ENCODE measurements around the gene UBE2E1. TPM values are rescaled to one million over a fixed set of nuclear protein-coding genes. Genes with fewer than 3 reads are reported as not detected.

The UBE2E1 gene
- total RNA-seq, 1 donor from 2014 or later: 124 TPM

- Histone ChIP-seq H3K9me3 (no peaks in the 10 kb centered on the region), H3K27ac (no peak overlapping the region), H3K27me3 (no peaks in the 10 kb centered on the region), H3K36me3 (peaks cover 0 to 5% of the 10 kb centered on the region in 2 donors), H3K4me3 (no peak overlapping the region), H3K4me1 (no peaks in the 10 kb centered on the region)
- TF ChIP-seq CTCF (IDR thresholded peaks at IDR 0.05) (no peak), POLR2AphosphoS5 (IDR thresholded peaks at IDR 0.05; ENCODE audit: insufficient read depth in 1 of 2, low read depth in 1 of 2) (no peak), POLR2A (IDR thresholded peaks at IDR 0.05) (no peak)
- DNase-seq (ENCODE audit: extremely low spot score in 2 of 2): no peak
- intact Hi-C loops (cut with DNase I): loop anchor here (2.0 kb wide), 1 partner anchor 16 kb away; no protein-coding TSS in a partner anchor
Observed at GRCh38 chr3:23926736-23927135, 121.0 kb downstream of the UBE2E1 start.

GRCh38 chr3:23928524-23928923 is 122.8 kb downstream of the UBE2E1 start:
- H3K9me3 ChIP-seq: no peaks in the 10 kb centered on the region
- H3K27ac ChIP-seq: no peak overlapping the region
- no peak overlapping the region for H3K4me3 ChIP-seq
- H3K4me1 ChIP-seq: no peaks in the 10 kb centered on the region
- TF ChIP-seq CTCF (IDR thresholded peaks at IDR 0.05) (no peak), POLR2AphosphoS5 (IDR thresholded peaks at IDR 0.05; ENCODE audit: insufficient read depth in 1 of 2, low read depth in 1 of 2) (no peak)
- DNase-seq (ENCODE audit: extremely low spot score in 2 of 2): no peak
- intact Hi-C loops (cut with DNase I): no loop called here
- no peaks in the 10 kb centered on the region for H3K27me3 ChIP-seq
- H3K36me3 ChIP-seq: no peaks in the 10 kb centered on the region

GRCh38 chr3:23931597-23931996 is 125.8 kb downstream of the UBE2E1 start:
- Histone ChIP-seq H3K4me3 (no peak overlapping the region), H3K27ac (no peak overlapping the region), H3K4me1 (no peaks in the 10 kb centered on the region), H3K27me3 (no peaks in the 10 kb centered on the region), H3K36me3 (no peaks in the 10 kb centered on the region), H3K9me3 (no peaks in the 10 kb centered on the region)
- no peak for DNase-seq (ENCODE audit: extremely low spot score in 2 of 2)
- TF ChIP-seq POLR2AphosphoS5 (IDR thresholded peaks at IDR 0.05; ENCODE audit: insufficient read depth in 1 of 2, low read depth in 1 of 2) (no peak), CTCF (IDR thresholded peaks at IDR 0.05) (no peak), POLR2A (IDR thresholded peaks at IDR 0.05) (no peak)
- intact Hi-C loops (cut with DNase I): no loop called here

- DNase-seq (ENCODE audit: extremely low spot score in 2 of 2): no peak
- Histone ChIP-seq H3K27ac (no peak overlapping the region), H3K9me3 (no peaks in the 10 kb centered on the region), H3K36me3 (no peaks in the 10 kb centered on the region), H3K27me3 (no peaks in the 10 kb centered on the region), H3K4me1 (no peaks in the 10 kb centered on the region), H3K4me3 (no peak overlapping the region)
- TF ChIP-seq POLR2A (IDR thresholded peaks at IDR 0.05) (no peak), POLR2AphosphoS5 (IDR thresholded peaks at IDR 0.05; ENCODE audit: insufficient read depth in 1 of 2, low read depth in 1 of 2) (no peak), CTCF (IDR thresholded peaks at IDR 0.05) (no peak)
- intact Hi-C loops (cut with DNase I): no loop called here
Observed at GRCh38 chr3:23932571-23932970, 126.8 kb downstream of the UBE2E1 start.

- intact Hi-C loops (cut with DNase I): no loop called here
- H3K36me3 ChIP-seq: no peaks in the 10 kb centered on the region
- DNase-seq (ENCODE audit: extremely low spot score in 2 of 2): no peak
- H3K27me3 ChIP-seq: no peaks in the 10 kb centered on the region
- H3K9me3 ChIP-seq: no peaks in the 10 kb centered on the region
- H3K4me1 ChIP-seq: no peaks in the 10 kb centered on the region
- no peak overlapping the region for H3K27ac ChIP-seq
- TF ChIP-seq POLR2A (IDR thresholded peaks at IDR 0.05): no peak
- no peak for TF ChIP-seq CTCF (IDR thresholded peaks at IDR 0.05)
- TF ChIP-seq POLR2AphosphoS5 (IDR thresholded peaks at IDR 0.05; ENCODE audit: insufficient read depth in 1 of 2, low read depth in 1 of 2): no peak
- no peak overlapping the region for H3K4me3 ChIP-seq
Observed at GRCh38 chr3:23934253-23934652, 128.5 kb downstream of the UBE2E1 start.
